ENCODE data around the gene COPS8.

DNA sequence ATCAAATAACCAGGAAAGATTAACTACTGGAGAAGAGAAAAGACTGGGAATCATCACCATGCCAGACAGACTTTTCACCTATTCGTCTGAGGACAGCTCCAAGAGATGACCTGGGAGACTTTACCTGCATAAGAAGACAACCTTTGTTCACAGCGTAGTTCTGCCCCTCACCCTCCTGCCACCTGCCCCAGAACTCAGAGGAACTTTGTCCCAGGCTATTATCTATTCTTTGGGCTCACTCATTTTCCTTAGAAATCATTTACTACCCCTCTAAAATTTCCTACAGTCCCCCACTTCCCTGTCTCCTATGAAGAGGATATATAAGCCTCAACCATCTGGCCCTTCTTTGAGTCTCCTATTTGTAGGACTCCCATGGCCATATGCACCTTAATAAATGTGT lies 19.3 kb upstream of the COPS8 start:
- TF ChIP-seq, protein P1, sequence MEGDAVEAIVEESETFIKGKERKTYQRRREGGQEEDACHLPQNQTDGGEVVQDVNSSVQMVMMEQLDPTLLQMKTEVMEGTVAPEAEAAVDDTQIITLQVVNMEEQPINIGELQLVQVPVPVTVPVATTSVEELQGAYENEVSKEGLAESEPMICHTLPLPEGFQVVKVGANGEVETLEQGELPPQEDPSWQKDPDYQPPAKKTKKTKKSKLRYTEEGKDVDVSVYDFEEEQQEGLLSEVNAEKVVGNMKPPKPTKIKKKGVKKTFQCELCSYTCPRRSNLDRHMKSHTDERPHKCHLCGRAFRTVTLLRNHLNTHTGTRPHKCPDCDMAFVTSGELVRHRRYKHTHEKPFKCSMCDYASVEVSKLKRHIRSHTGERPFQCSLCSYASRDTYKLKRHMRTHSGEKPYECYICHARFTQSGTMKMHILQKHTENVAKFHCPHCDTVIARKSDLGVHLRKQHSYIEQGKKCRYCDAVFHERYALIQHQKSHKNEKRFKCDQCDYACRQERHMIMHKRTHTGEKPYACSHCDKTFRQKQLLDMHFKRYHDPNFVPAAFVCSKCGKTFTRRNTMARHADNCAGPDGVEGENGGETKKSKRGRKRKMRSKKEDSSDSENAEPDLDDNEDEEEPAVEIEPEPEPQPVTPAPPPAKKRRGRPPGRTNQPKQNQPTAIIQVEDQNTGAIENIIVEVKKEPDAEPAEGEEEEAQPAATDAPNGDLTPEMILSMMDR (IDR thresholded peaks at IDR 0.05) = no peak
- TF ChIP-seq POLR2A (IDR thresholded peaks at IDR 0.05) = no peak

Data from thyroid gland (tissue), 4 donors.